C4-2B (cell line): Measurements from ENCODE around the gene FAM20A.

Experiments
- CTCF ChIP-seq: fragments of 450-650 bp; conservative IDR thresholded peaks from 2 replicates; pipeline ENCODE4 v1.5.1; 2017; ENCODE audit warnings: mild to moderate bottlenecking
- ZFX ChIP-seq: fragments of 450-650 bp; IDR thresholded peaks from 2 replicates; pipeline ENCODE4 v1.6.1; 2017

GRCh38 chr17:68562736-68563135 lies 38.4 kb downstream of the FAM20A start:
- TF ChIP-seq CTCF: no peak
- no peak for TF ChIP-seq ZFX
